ENCODE results near the gene VGLL2. TPM values are rescaled to one million over a fixed set of nuclear protein-coding genes. Genes with fewer than 3 reads are reported as not detected.

The VGLL2 gene
- total and polyA plus RNA-seq, 10 donors = not detected

DNA sequence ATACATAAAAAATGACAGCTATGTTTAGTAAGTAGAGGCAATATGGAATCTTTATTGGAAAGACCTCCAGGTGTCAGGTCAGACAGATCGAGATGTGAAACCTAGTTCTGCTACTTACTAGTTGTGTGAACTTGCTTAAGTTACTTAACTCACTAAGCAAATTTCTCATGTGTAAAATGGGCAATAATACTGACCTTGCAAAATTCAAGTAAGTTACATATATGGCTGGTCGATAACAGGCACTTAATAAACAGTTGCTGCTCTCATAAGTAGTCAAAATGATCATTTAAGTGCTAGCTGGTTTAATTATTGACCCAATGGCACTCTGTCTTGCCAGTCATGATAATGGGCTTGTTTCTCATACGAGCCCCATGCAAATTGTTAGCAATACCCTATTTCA, 46.0 kb downstream of the VGLL2 start:
- Histone ChIP-seq H3K36me3 (no peaks in the 10 kb centered on the region), H3K9me3 (no peaks in the 10 kb centered on the region), H3K27me3 (replicated peaks in 1 of 7) (no peaks in the 10 kb centered on the region), H3K4me3 (no peak overlapping the region), H3K4me1 (no peaks in the 10 kb centered on the region), H3K27ac (no peak overlapping the region)
- intact Hi-C loops (cut with DNase I; ENCODE audit: low total_unique reads) = no loop called here
- 71 to 81% (median 74%) methylated on average over 3 of the region's 3 CpGs for WGBS, 5 donors
- TF ChIP-seq POLR2AphosphoS5 (IDR thresholded peaks at IDR 0.05) = no peak
- no peak for TF ChIP-seq POLR2A (IDR thresholded peaks at IDR 0.05)
- TF ChIP-seq, protein P1, sequence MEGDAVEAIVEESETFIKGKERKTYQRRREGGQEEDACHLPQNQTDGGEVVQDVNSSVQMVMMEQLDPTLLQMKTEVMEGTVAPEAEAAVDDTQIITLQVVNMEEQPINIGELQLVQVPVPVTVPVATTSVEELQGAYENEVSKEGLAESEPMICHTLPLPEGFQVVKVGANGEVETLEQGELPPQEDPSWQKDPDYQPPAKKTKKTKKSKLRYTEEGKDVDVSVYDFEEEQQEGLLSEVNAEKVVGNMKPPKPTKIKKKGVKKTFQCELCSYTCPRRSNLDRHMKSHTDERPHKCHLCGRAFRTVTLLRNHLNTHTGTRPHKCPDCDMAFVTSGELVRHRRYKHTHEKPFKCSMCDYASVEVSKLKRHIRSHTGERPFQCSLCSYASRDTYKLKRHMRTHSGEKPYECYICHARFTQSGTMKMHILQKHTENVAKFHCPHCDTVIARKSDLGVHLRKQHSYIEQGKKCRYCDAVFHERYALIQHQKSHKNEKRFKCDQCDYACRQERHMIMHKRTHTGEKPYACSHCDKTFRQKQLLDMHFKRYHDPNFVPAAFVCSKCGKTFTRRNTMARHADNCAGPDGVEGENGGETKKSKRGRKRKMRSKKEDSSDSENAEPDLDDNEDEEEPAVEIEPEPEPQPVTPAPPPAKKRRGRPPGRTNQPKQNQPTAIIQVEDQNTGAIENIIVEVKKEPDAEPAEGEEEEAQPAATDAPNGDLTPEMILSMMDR (IDR thresholded peaks at IDR 0.05 in 8 of 11, conservative IDR thresholded peaks at IDR 0.05 in 3 of 11) = no peak
- no peak for DNase-seq

DNA sequence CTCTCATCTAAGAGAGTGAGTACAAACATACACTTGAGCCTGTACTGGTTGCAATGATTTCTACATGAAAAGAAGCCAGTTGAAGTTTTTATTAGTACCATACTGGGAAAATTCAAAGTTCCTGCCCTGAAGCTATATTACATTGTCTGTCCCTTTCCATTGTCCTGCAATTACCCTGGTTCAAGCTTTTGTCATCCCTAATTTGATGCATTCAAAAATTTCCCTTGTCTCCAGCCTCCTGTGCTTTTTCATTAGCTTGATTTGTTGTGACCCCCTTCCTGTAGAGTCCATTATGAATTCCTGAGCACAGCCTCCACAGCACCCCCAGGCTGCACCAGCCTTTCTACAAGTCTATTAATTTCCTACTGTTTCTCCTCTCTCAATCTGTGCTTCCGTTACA, 46.4 kb downstream of the VGLL2 start:
- 86 to 100% (median 94%) methylated on average over 1 of the region's 1 CpG for WGBS, 5 donors
- no peaks in the 10 kb centered on the region for H3K27me3 ChIP-seq (replicated peaks in 1 of 7)
- intact Hi-C loops (cut with DNase I; ENCODE audit: low total_unique reads) = no loop called here

DNA sequence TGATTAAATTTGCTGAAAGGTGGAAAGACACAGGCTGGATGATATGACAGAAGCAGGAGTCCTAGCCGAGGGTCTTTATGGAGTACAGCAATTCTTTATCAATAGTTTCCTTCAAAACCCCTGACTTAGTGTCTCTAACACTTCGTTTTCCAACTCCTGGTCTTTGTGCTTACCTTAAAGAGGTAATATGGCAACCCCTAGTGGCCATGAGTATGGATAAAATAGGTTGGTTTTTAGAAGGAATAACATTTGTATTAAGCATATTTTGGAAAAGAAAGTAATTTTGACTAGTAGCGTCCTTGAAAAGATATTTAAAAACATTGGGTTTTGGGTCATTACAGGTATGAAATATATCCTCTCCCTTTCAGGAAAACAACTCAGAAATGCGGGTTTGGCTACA, 51.9 kb downstream of the VGLL2 start:
- intact Hi-C loops (cut with DNase I; ENCODE audit: low total_unique reads) = no loop called here
- H3K27ac ChIP-seq = no peak overlapping the region
- TF ChIP-seq POLR2AphosphoS5 (IDR thresholded peaks at IDR 0.05) (no peak), POLR2A (IDR thresholded peaks at IDR 0.05) (no peak)
- TF ChIP-seq, protein P1 (IDR thresholded peaks at IDR 0.05 in 8 of 11, conservative IDR thresholded peaks at IDR 0.05 in 3 of 11) = no peak

More for the DNA sequence above, 46.4 kb downstream of the VGLL2 start:
- Histone ChIP-seq H3K4me3 (no peak overlapping the region), H3K27ac (no peak overlapping the region), H3K36me3 (no peaks in the 10 kb centered on the region), H3K9me3 (no peaks in the 10 kb centered on the region), H3K4me1 (no peaks in the 10 kb centered on the region)
- TF ChIP-seq, protein P1 (IDR thresholded peaks at IDR 0.05 in 8 of 11, conservative IDR thresholded peaks at IDR 0.05 in 3 of 11) = no peak
- TF ChIP-seq POLR2AphosphoS5 (IDR thresholded peaks at IDR 0.05) (no peak), POLR2A (IDR thresholded peaks at IDR 0.05) (no peak)
- DNase-seq = no peak

More for the DNA sequence above, 51.9 kb downstream of the VGLL2 start:
- Histone ChIP-seq H3K4me3 (no peak overlapping the region), H3K4me1 (no peaks in the 10 kb centered on the region), H3K9me3 (no peaks in the 10 kb centered on the region), H3K36me3 (no peaks in the 10 kb centered on the region), H3K27me3 (replicated peaks in 1 of 7) (no peaks in the 10 kb centered on the region)
- no peak for DNase-seq
- 41 to 50% (median 41%) methylated on average over 4 of the region's 4 CpGs for WGBS, 5 donors

Small RNA genes within 50 kb of the gene (small RNA-seq; reads per million reads assigned to genes)
- gene RN7SKP18 = 0 reads per million in 4 donors

Other genes with a start within 250 kb of the VGLL2 start
- gene ROS1, start 160.4 kb downstream of the VGLL2 start, total RNA-seq = under 1 TPM in 1 of 7 donors, not detected in 6; 0.12 TPM
- gene ROS1, start 160.4 kb downstream of the VGLL2 start, polyA plus RNA-seq = not detected
- gene DCBLD1, start 217.1 kb downstream of the VGLL2 start, total RNA-seq = 10 to 100 TPM in 2 of 7 donors, 1 to 10 TPM in 5; 7.0 to 16.7 (median 8.4) TPM
- 1 to 10 TPM; 2.0 to 3.2 (median 2.6) TPM for gene DCBLD1, start 217.1 kb downstream of the VGLL2 start, polyA plus RNA-seq